GM13977 (cell line): ENCODE measurements around the gene SSR4.

Experiments used
- DNase-seq: peaks from one replicate; pipeline ENCODE4 v3.0.0; 2012; ENCODE audit warnings: low spot score
- CTCF ChIP-seq: IDR thresholded peaks from 2 replicates; pipeline ENCODE4 v1.5.1; 2012; ENCODE audit warnings: mild to moderate bottlenecking, control low read depth; ENCODE audit not compliant: insufficient read depth; ENCODE audit errors: extremely low read depth, missing control alignments
- in situ Hi-C: fragments of 300-500 bp; cut with MboI; formaldehyde crosslinking; loops from one replicate; pipeline ENCODE4 v1.12.0; 2022; ENCODE audit warnings: low sequenced_read_pairs, low pct_unique_long_range_greater_than_20kb, mixed read lengths, inconsistent platforms; ENCODE audit not compliant: unreplicated experiment

The SSR4 gene

GRCh38 chrX:153844509-153845082 lies 50.1 kb downstream of the SSR4 start:
- in situ Hi-C loops = no loop called here
- DNase-seq = no peak
- no peak for TF ChIP-seq CTCF

GRCh38 chrX:153845195-153845594 lies 50.7 kb downstream of the SSR4 start:
- no peak for TF ChIP-seq CTCF
- in situ Hi-C loops = no loop called here
- DNase-seq = no peak

- no peak for DNase-seq
- no peak for TF ChIP-seq CTCF
- in situ Hi-C loops = no loop called here
These were observed 51.4 kb downstream of the SSR4 start for GRCh38 chrX:153845842-153846241.
